ENCODE results near the gene ELP5. TPM values are rescaled to one million over a fixed set of nuclear protein-coding genes. Genes with fewer than 3 reads are reported as not detected.

ELP5 gene
- total RNA-seq, 1 donor: 21.7 TPM

DNA sequence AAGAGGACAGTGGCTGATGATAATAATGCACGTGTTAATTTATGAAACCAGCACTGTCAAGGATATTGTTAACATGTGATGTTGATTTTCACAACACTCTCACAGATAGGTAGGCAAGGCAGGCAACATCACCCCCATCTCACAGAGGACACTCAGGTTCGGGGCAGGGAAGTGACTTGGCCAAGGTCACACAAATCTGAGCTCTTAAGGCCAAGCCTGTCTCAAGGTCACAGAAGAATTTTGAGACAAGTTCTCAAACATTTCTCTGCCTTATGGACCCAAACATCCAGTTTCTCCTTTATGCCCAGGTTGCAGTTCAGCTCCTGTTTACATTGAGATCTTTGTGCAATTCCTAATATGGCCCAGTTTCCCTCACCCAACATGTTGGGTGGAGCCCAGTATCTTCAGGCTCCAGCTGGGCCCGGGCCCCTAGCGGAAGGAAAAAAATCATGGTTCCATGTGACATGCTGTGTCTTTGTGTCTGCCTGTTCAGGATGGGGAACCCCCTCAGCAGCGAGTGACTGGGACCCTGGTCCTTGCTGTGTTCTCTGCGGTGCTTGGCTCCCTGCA lies 30.8 kb downstream of the ELP5 start:
- Histone ChIP-seq H3K27me3 (ENCODE audit: insufficient read depth, low read length) (peaks cover 44% of the 10 kb centered on the region), H3K27ac (ENCODE audit: low read depth, low read length) (no peak overlapping the region), H3K4me1 (ENCODE audit: insufficient read depth, low read length) (peaks cover 9% of the 10 kb centered on the region), H3K4me3 (ENCODE audit: insufficient read depth, low read length) (no peak overlapping the region), H2AFZ (ENCODE audit: low read length) (no peak overlapping the region), H3K4me2 (ENCODE audit: insufficient read depth, low read length) (no peak overlapping the region), H3K79me2 (ENCODE audit: insufficient read depth, low read length) (no peaks in the 10 kb centered on the region), H3K9me3 (ENCODE audit: low read depth, low read length) (no peaks in the 10 kb centered on the region), H4K20me1 (ENCODE audit: insufficient read depth, low read length) (no peaks in the 10 kb centered on the region), H3K36me3 (ENCODE audit: insufficient read depth, low read length) (no peaks in the 10 kb centered on the region)
- peak; percentile 72 for DNase-seq (ENCODE audit: insufficient read length, low spot score, missing footprints)
- no peak for TF ChIP-seq CTCF (IDR thresholded peaks at IDR 0.05; ENCODE audit: extremely low read depth, low read depth, low read length)

- Histone ChIP-seq H3K9me3 (ENCODE audit: low read depth, low read length) (no peaks in the 10 kb centered on the region), H3K36me3 (ENCODE audit: insufficient read depth, low read length) (no peaks in the 10 kb centered on the region), H3K4me3 (ENCODE audit: insufficient read depth, low read length) (no peak overlapping the region), H3K4me1 (ENCODE audit: insufficient read depth, low read length) (peaks cover 9% of the 10 kb centered on the region), H4K20me1 (ENCODE audit: insufficient read depth, low read length) (no peaks in the 10 kb centered on the region), H3K27ac (ENCODE audit: low read depth, low read length) (no peak overlapping the region), H2AFZ (ENCODE audit: low read length) (no peak overlapping the region), H3K27me3 (ENCODE audit: insufficient read depth, low read length) (peaks cover 48% of the 10 kb centered on the region), H3K4me2 (ENCODE audit: insufficient read depth, low read length) (no peak overlapping the region), H3K79me2 (ENCODE audit: insufficient read depth, low read length) (no peaks in the 10 kb centered on the region)
- no peak for TF ChIP-seq CTCF (IDR thresholded peaks at IDR 0.05; ENCODE audit: extremely low read depth, low read depth, low read length)
- DNase-seq (ENCODE audit: insufficient read length, low spot score, missing footprints): peak; percentile 68
Measured at GRCh38 chr17:7283471-7284216, 31.6 kb downstream of the ELP5 start.

GRCh38 chr17:7284911-7285310 lies 32.9 kb downstream of the ELP5 start:
- peak; percentile 4 for DNase-seq (ENCODE audit: insufficient read length, low spot score, missing footprints)
- Histone ChIP-seq H3K4me2 (ENCODE audit: insufficient read depth, low read length) (no peak overlapping the region), H2AFZ (ENCODE audit: low read length) (no peak overlapping the region), H3K4me1 (ENCODE audit: insufficient read depth, low read length) (peaks cover 9% of the 10 kb centered on the region), H3K27ac (ENCODE audit: low read depth, low read length) (no peak overlapping the region), H3K79me2 (ENCODE audit: insufficient read depth, low read length) (no peaks in the 10 kb centered on the region), H3K36me3 (ENCODE audit: insufficient read depth, low read length) (no peaks in the 10 kb centered on the region), H3K4me3 (ENCODE audit: insufficient read depth, low read length) (no peak overlapping the region), H3K27me3 (ENCODE audit: insufficient read depth, low read length) (peaks cover 48% of the 10 kb centered on the region), H4K20me1 (ENCODE audit: insufficient read depth, low read length) (no peaks in the 10 kb centered on the region), H3K9me3 (ENCODE audit: low read depth, low read length) (no peaks in the 10 kb centered on the region)
- no peak for TF ChIP-seq CTCF (IDR thresholded peaks at IDR 0.05; ENCODE audit: extremely low read depth, low read depth, low read length)

GRCh38 chr17:7285679-7286078 lies 33.7 kb downstream of the ELP5 start:
- Histone ChIP-seq H3K4me1 (ENCODE audit: insufficient read depth, low read length) (peaks cover 6% of the 10 kb centered on the region), H3K27me3 (ENCODE audit: insufficient read depth, low read length) (peaks cover 54% of the 10 kb centered on the region)

More at GRCh38 chr17:7285679-7286078, 33.7 kb downstream of the ELP5 start:
- H2AFZ ChIP-seq (ENCODE audit: low read length): no peak overlapping the region
- H3K4me2 ChIP-seq (ENCODE audit: insufficient read depth, low read length): no peak overlapping the region
- H3K27ac ChIP-seq (ENCODE audit: low read depth, low read length): no peak overlapping the region
- H3K36me3 ChIP-seq (ENCODE audit: insufficient read depth, low read length): no peaks in the 10 kb centered on the region
- no peaks in the 10 kb centered on the region for H3K9me3 ChIP-seq (ENCODE audit: low read depth, low read length)
- no peak for TF ChIP-seq CTCF (IDR thresholded peaks at IDR 0.05; ENCODE audit: extremely low read depth, low read depth, low read length)
- H3K4me3 ChIP-seq (ENCODE audit: insufficient read depth, low read length): no peak overlapping the region
- DNase-seq (ENCODE audit: insufficient read length, low spot score, missing footprints): peak; percentile 48
- H4K20me1 ChIP-seq (ENCODE audit: insufficient read depth, low read length): no peaks in the 10 kb centered on the region
- no peaks in the 10 kb centered on the region for H3K79me2 ChIP-seq (ENCODE audit: insufficient read depth, low read length)

All from osteoblast (primary cell).